ENCODE measurements around the gene ARID5B. TPM values are rescaled to one million over a fixed set of nuclear protein-coding genes. Genes with fewer than 3 reads are reported as not detected.
A peak's percentile ranks its signal among the peaks of the same experiment; 100 is the strongest.

Gene ARID5B
- total RNA-seq, 1 experiment from 2014 or later = 2.3 TPM

GRCh38 chr10:61984803-61985418 is 83.4 kb downstream of the ARID5B start:
- Mint-ChIP-seq H3K27me3 (ENCODE audit: low read depth) (0 out of 2 replicates have a peak, but pooled peaks cover 2% of the 10 kb centered on the region), H3K4me1 (peaks cover 55% of the 10 kb centered on the region), H3K27ac (no peak overlapping the region), H3K9me3 (no peaks in the 10 kb centered on the region), H3K36me3 (no peaks in the 10 kb centered on the region), H3K4me3 (no peak overlapping the region)
- POLR2A ChIA-PET = no interaction called here
- DNase-seq (ENCODE audit: low spot score) (no peak), ATAC-seq (no peak)
- no peak for TF ChIP-seq MYBL2 (CRISPR knock-in tag; IDR thresholded peaks at IDR 0.05)
- TF ChIP-seq TCF7 (CRISPR knock-in tag; IDR thresholded peaks at IDR 0.05; ENCODE audit: low read depth) = no peak
- no peak for TF ChIP-seq IRF1 (CRISPR knock-in tag; IDR thresholded peaks at IDR 0.05)
- TF ChIP-seq NFATC4 (CRISPR knock-in tag; IDR thresholded peaks at IDR 0.05) = no peak
- TF ChIP-seq PREB (CRISPR knock-in tag; IDR thresholded peaks at IDR 0.05; ENCODE audit: borderline replicate concordance) = no peak
- no peak for TF ChIP-seq ZMAT4 (CRISPR knock-in tag; IDR thresholded peaks at IDR 0.05)
- TF ChIP-seq KAT7 (CRISPR knock-in tag; IDR thresholded peaks at IDR 0.05; ENCODE audit: borderline replicate concordance) = no peak
- TF ChIP-seq ELF4 (CRISPR knock-in tag; IDR thresholded peaks at IDR 0.05; ENCODE audit: low read depth) = no peak
- no peak for TF ChIP-seq NR2C2 (CRISPR knock-in tag; IDR thresholded peaks at IDR 0.05)
- no peak for TF ChIP-seq ZBTB43 (CRISPR knock-in tag; IDR thresholded peaks at IDR 0.05)
- no peak for TF ChIP-seq ZBTB21 (CRISPR knock-in tag; IDR thresholded peaks at IDR 0.05; ENCODE audit: borderline replicate concordance)
- no peak for TF ChIP-seq ERG (CRISPR knock-in tag; IDR thresholded peaks at IDR 0.05)
- TF ChIP-seq HMGXB4 (CRISPR knock-in tag; IDR thresholded peaks at IDR 0.05) = no peak
- CTCF ChIA-PET = no interaction called here

- Mint-ChIP-seq H3K4me1 (peaks cover 57% of the 10 kb centered on the region), H3K36me3 (no peaks in the 10 kb centered on the region), H3K27ac (peak overlapping the region; percentile 3; the same call in 1 of the 2 replicates), H3K9me3 (no peaks in the 10 kb centered on the region), H3K4me3 (no peak overlapping the region), H3K27me3 (ENCODE audit: low read depth) (0 out of 2 replicates have a peak, but pooled peaks cover 2% of the 10 kb centered on the region)
- ChIA-PET POLR2A (no interaction called here), CTCF (interaction anchor here (1.5 kb wide), 1 partner anchor 260 kb away, joined by 4 read pairs; no protein-coding TSS in a partner anchor)
- DNase-seq (ENCODE audit: low spot score) = no peak
- ATAC-seq = no peak
- TF ChIP-seq SMAD3 (CRISPR knock-in tag; IDR thresholded peaks at IDR 0.05; ENCODE audit: borderline replicate concordance) (no peak), HMGXB4 (CRISPR knock-in tag; IDR thresholded peaks at IDR 0.05) (no peak), FOXP1 (CRISPR knock-in tag; IDR thresholded peaks at IDR 0.05; ENCODE audit: borderline replicate concordance) (no peak), ZMAT4 (CRISPR knock-in tag; IDR thresholded peaks at IDR 0.05) (no peak), ZNF263 (CRISPR knock-in tag; IDR thresholded peaks at IDR 0.05; ENCODE audit: low read depth) (no peak), GABPB1 (CRISPR knock-in tag; IDR thresholded peaks at IDR 0.05) (no peak), USF1 (CRISPR knock-in tag; IDR thresholded peaks at IDR 0.05) (no peak), IRF1 (CRISPR knock-in tag; IDR thresholded peaks at IDR 0.05) (no peak), ERG (CRISPR knock-in tag; IDR thresholded peaks at IDR 0.05) (no peak), MYBL2 (CRISPR knock-in tag; IDR thresholded peaks at IDR 0.05) (no peak), FOXJ3 (CRISPR knock-in tag; IDR thresholded peaks at IDR 0.05; ENCODE audit: borderline replicate concordance) (no peak)
These were observed 84.2 kb downstream of the ARID5B start for GRCh38 chr10:61985715-61986114.

Measured in WTC11 (cell line).